HAP-1 (cell line): ENCODE measurements around the gene TMA7B.
"Not testable (repeated sequence)": the region's sequence is repeated elsewhere in the genome, so short reads cannot be mapped to it uniquely, and the experiment has no call there.

Source experiments
- DNase-seq, 2 experiments: peaks; one replicate each; pipeline ENCODE4 v3.0.0-alpha.2; 2016 to 2020; ENCODE audit warnings: low spot score in 2 of 2
- H3K27me3 ChIP-seq: fragments of 250-450 bp; sonication (Bioruptor Pico); 2 replicates; pipeline ENCODE4 v1.5.1; 2020; ENCODE audit warnings: low read depth, mild to moderate bottlenecking, moderate library complexity
- H3K36me3 ChIP-seq: fragments of 250-450 bp; sonication (Bioruptor Pico); replicated peaks from 2 replicates; pipeline ENCODE4 v1.5.1; 2020; ENCODE audit warnings: mild to moderate bottlenecking
- H3K4me1 ChIP-seq: fragments of 250-450 bp; sonication (Bioruptor Pico); 2 replicates; pipeline ENCODE4 v1.5.1; 2020; ENCODE audit warnings: mild to moderate bottlenecking
- H3K4me3 ChIP-seq: fragments of 250-450 bp; sonication (Bioruptor Pico); 2 replicates; pipeline ENCODE4 v1.5.1; 2020; ENCODE audit warnings: mild to moderate bottlenecking, moderate library complexity
- H3K9me3 ChIP-seq: fragments of 250-450 bp; sonication (Bioruptor Pico); 2 replicates; pipeline ENCODE4 v1.5.1; 2020; ENCODE audit warnings: mild to moderate bottlenecking, moderate library complexity
- in situ Hi-C: fragments of 300-500 bp; cut with MboI; formaldehyde crosslinking; loops from 3 replicates; pipeline ENCODE4 v1.14.3; 2020; ENCODE audit warnings: low sequenced_read_pairs, inconsistent platforms, mixed read lengths

TMA7B gene

DNA sequence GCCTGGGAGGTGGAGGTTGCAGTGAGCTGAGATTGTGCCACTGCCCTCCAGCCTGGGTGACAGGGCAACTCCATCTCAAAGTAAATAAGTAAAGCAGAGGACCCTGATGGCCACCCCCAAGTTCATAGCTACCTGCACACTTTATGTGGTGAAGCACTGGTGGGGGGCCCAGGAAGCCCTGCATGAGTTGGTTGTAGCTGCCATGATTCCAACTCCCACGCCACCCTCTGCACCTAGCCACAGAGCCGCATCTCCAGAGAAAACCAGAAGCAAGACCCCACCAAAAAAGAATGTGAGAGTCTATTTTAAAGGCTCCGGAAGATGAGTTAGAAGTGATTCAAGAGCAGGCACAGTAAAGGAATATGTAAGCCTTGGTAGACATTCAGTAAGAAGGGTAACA lies 20.4 kb upstream of the TMA7B start:
- Histone ChIP-seq H3K4me3 (no peak overlapping the region), H3K36me3 (no peaks in the 10 kb centered on the region), H3K4me1 (peaks cover 9% of the 10 kb centered on the region), H3K9me3 (no peaks in the 10 kb centered on the region), H3K27me3 (no peaks in the 10 kb centered on the region)
- in situ Hi-C loops: no loop called here
- no peak for DNase-seq

DNA sequence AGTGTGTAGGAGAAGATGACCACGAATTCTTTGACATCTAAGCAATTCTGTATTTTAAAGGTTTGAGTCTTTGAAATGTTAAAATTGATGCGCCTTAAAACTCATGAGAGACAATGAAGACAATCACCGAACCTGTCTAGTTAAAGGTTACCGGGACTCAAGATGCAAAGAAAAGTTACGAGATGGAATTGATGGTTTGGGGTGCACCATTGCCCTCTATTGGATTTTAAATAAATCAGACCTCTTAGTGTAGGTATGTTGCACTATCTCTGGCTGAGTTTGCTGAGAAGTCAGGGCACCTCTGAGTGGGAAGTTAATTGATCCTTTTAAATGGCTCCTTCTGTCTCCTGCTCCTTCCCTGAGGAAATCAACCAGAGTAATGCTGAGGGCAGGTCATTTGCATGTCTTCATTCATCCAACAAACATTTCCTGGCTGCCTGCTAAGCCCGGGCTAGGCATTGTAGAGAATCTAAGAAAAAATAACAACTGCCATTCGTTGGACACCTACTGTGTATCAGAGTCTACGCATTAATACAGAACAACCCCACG lies 19.4 kb upstream of the TMA7B start:
- DNase-seq: no peak
- Histone ChIP-seq H3K4me1 (peaks cover 1% of the 10 kb centered on the region), H3K9me3 (no peaks in the 10 kb centered on the region), H3K27me3 (no peaks in the 10 kb centered on the region), H3K4me3 (no peak overlapping the region), H3K36me3 (no peaks in the 10 kb centered on the region)
- in situ Hi-C loops: no loop called here

DNA sequence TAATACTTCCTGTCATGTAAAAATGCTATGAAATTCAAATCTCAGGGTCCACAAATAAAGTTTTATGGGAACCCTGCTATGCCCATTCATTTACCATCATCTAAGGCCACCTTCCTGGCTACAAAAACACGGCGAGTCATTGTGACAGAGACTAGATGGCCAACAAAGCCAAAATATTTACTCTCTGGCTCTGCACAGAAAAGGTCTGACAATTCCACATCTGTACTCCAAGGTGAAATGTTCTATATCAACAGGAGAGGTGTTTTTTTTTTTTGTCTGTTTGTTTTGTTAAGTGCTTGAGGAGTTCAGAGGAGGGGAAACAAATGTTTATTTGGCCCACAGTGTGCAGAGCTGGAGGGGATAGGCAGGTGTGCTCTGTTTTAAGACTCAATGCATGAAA lies 18.6 kb upstream of the TMA7B start:
- no peaks in the 10 kb centered on the region for H3K36me3 ChIP-seq
- H3K27me3 ChIP-seq: no peaks in the 10 kb centered on the region
- no peak for DNase-seq
- no peak overlapping the region for H3K4me3 ChIP-seq
- no peaks in the 10 kb centered on the region; the same call in 1 of the 2 replicates for H3K4me1 ChIP-seq
- in situ Hi-C loops: no loop called here
- H3K9me3 ChIP-seq: no peaks in the 10 kb centered on the region

DNA sequence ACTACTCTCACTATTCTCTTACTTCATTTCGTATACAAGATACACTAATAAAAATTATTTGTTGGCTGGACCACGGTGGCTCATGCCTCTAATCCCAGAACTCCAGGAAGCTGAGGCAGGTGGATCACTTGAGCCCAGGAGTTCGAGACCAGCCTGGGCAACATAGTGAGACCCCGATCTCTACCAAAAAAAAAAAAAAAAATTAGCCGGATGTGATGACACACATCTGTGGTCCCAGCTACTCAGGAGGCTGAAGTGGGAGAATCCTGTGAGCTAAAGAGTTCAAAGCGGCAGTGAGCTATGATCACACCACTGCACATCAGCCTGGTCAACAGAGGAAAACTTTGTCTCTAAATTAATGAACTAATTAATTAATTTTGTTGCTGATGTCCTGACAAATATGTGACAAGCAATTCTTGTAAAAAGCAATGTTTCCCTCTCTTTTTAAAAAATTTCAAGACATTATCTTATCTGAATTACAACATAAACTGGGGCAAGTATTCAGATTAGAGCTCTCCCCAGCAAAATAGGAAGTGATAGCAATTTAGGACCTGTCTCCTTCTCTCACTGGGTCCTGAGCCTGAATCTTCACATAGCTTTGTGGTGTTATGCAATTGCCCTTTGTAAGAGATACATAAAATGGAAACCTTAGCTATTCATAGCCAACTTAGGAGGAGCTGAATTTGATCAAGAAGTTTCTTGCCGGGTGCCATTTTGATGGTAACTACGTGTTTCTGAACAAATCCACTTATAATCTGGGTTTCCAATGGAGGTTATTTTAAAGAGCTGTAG lies 17.6 kb upstream of the TMA7B start:
- no peak for DNase-seq
- H3K36me3 ChIP-seq: no peaks in the 10 kb centered on the region
- no peak overlapping the region for H3K4me3 ChIP-seq
- in situ Hi-C loops: no loop called here
- H3K4me1 ChIP-seq: no peaks in the 10 kb centered on the region; the same call in 1 of the 2 replicates
- no peaks in the 10 kb centered on the region for H3K9me3 ChIP-seq
- H3K27me3 ChIP-seq: no peaks in the 10 kb centered on the region

DNA sequence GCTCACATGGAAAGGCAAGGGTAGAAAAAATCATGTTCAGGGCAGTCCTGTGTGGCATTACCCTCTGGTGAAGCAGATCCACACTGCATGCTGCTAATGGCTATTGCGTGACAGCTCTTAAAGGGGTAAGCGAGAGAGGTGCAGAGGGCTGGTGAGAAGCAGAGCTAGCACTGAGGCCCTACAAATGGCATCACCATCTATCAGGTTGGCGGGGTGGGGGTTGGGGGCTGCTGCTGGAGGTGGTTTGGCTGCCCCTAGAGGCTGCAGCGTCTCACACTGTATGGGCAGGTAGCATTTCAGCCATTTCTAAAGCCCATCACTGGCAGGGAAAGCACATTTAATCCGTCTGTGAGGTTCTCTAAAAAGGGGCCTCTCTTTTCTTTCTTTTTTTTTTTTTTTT lies 16.9 kb upstream of the TMA7B start:
- Histone ChIP-seq H3K27me3 (no peaks in the 10 kb centered on the region), H3K9me3 (no peaks in the 10 kb centered on the region), H3K4me1 (no peaks in the 10 kb centered on the region; the same call in 1 of the 2 replicates), H3K4me3 (no peak overlapping the region), H3K36me3 (no peaks in the 10 kb centered on the region)
- in situ Hi-C loops: no loop called here
- peak in 1 of 2 experiments; percentile 50 for DNase-seq

DNA sequence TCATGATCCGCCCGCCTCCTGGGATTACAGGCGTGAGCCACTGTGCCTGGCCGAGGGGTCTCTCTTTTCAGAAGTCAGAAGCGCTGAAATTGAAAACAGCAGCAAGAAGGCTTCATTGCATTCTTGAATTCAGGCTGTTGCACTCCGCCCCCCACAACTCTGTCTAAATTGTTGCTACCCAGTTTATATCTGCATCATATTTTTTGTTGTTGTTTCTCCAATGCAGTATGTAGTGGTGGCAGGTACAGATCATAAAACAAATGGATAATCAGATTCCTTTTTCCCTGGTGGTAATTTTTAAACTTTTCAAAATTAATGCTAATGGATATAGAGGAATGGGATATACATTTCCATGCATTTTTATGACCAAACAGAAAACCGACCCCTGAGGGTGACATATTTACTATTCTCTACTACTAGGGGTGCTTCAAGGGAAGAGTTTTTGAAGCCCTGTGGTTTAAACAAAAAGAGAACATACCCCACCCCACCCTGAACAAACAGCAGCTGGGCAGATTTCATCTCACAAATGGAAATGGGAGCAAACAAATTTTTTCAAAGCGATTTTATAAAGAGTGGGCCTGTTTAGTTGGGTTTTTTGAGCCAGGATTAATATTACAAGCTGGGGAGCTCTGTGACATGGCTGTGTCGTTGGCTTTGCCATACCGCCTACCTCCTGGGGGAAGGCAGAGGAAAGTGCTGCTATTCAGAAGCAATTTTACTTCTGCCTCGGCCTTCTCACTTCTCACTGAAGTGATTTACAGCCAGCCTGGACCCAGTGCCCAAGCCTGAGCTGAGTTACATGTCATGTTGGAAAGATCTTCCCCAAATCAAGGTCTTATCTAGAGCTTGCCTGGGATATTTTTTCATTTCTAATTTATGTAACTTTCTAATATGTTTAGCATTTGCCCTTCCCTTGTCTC lies 16.0 kb upstream of the TMA7B start:
- Histone ChIP-seq H3K9me3 (no peaks in the 10 kb centered on the region), H3K4me3 (no peak overlapping the region), H3K4me1 (no peaks in the 10 kb centered on the region; the same call in 1 of the 2 replicates), H3K27me3 (no peaks in the 10 kb centered on the region), H3K36me3 (no peaks in the 10 kb centered on the region)
- no peak for DNase-seq
- in situ Hi-C loops: no loop called here

DNA sequence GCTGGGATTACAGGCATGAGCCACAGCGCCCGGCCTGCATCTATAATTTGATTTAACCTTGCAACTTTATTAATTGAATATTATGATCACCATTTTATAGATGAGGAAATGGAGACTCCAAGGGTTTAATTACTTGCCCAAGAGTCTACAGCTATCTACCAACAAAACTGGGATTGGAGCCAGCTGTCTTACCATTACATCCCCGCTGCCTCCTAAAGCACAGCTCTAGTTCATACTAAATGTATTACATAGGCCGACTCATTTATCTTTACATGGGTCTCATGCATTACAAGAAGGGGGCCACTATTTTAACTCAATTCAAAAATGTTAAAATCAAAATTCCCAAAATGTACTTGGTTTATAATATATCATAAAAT lies 14.1 kb upstream of the TMA7B start:
- Histone ChIP-seq H3K27me3 (no peaks in the 10 kb centered on the region), H3K4me1 (no peaks in the 10 kb centered on the region; the same call in 1 of the 2 replicates), H3K4me3 (no peak overlapping the region), H3K9me3 (no peaks in the 10 kb centered on the region), H3K36me3 (no peaks in the 10 kb centered on the region)
- in situ Hi-C loops: no loop called here
- DNase-seq: no peak

DNA sequence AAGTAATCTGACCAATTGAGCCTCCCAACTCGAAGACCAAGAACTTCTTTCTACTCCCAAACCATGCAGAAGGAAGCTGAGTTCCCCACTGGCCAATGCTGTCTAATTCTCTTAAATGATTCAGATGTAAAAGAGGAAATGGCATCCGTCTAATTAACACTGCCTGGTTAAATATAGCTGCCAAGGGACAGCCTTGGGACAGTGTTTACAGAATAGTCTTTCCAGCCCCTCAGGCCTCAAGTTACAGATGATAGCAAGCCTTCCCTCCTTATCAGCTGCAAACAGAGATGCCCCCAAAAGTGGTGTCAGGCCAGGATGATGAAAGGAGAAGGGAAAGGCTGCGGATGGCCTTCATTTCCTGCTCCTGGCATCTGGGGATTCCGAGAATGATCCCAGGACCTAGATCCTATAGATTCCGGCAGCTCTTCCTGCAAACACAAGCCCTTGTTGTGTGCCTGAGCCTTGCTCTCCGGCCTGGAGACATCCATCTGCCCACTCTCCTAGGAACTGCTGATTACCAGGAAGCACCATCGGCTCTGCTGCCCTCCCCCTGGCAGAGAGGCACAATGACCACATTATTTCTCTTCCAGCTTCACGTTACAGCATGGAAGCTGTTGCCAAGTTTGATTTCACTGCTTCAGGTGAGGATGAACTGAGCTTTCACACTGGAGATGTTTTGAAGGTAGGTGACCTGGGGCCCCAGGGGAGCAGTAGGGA lies 13.5 kb upstream of the TMA7B start:
- in situ Hi-C loops: no loop called here
- H3K4me3 ChIP-seq: no peak overlapping the region
- H3K9me3 ChIP-seq: no peaks in the 10 kb centered on the region
- no peaks in the 10 kb centered on the region; the same call in 1 of the 2 replicates for H3K4me1 ChIP-seq
- no peaks in the 10 kb centered on the region for H3K36me3 ChIP-seq
- H3K27me3 ChIP-seq: no peaks in the 10 kb centered on the region
- no peak for DNase-seq

DNA sequence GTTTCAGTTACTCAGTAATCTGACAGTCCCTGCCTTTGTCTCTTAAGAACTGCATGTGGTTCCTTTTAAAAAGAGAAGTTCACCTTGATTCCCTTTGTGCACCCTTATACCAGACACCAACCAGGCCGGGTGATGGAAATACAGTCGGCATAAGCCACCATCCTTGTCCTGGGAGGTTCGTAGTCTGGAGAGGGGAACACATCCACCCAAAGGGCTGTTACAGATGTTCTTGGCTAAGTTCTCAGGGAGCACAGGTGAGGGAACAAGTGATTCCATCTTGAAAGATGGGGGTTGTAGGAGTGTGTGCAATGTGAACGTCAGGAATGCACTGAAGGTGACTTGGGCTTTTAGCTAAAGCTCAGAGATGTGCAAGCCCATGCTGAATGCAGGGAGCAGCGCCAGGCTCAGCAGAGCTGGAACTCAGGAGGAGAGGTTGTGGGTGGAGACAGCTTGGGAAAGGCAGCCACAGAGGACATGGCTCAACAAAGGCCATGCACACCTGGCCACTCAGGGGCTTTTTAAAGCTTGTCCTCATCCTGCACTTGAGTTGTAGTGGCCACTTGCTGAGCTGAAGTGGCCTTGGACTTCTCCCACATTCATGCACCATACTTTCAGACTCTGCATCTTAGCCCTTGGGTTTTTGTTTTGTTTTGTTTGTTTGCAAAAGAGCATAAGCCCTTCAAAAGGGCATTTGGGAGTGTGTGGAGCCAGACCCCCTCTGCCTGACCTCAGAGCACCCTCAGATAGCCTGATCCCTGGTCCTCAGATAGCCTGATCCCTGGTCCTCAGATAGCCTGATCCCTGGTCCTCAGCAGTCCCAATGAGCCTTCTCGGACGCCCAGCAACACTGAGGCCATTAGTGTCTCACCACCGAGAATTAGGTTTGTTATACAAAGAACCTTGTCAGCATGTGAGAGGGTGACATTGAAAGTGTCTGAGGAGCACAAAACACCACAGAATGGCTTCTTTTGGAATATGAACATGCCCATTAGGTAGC lies 12.7 kb upstream of the TMA7B start:
- DNase-seq: no peak
- no peaks in the 10 kb centered on the region for H3K27me3 ChIP-seq
- no peak overlapping the region for H3K4me3 ChIP-seq
- no peaks in the 10 kb centered on the region for H3K36me3 ChIP-seq
- in situ Hi-C loops: no loop called here
- H3K9me3 ChIP-seq: no peaks in the 10 kb centered on the region
- no peaks in the 10 kb centered on the region; the same call in 1 of the 2 replicates for H3K4me1 ChIP-seq

DNA sequence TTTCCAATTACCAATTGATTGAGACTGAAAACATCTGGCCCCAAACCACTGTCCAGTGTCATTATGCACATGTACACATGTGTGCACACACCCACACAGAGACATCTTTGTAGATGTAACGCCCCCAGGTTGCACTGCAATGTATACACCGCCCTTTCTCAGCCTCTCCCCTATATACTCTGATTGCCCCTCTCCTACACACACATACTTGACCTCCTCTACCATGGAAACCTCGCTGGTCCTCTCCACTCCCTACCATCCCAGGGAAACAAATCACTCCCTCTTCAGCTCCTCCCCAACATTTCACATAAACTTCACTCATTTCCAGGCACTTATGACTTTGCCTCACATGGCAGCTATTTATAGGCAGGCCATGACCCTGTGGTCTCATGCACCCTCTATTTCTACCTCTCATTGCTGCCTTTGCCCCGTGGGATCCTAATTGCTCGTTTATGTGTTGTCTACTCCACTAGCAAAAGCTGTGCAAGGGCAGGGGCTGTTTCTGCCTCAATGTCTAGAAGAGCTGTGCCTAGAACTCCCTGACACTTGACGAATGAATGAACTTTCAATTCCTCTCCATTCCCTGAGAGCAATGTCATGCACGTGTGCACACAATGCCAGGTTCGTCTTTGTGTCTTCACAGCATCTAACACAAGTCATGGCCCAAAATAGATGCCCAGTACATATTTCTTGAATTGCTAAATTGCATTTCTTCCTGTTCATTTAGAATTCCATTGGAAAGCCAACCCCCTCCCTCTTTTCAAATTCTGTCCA lies 10.0 kb upstream of the TMA7B start:
- H3K36me3 ChIP-seq: no peaks in the 10 kb centered on the region
- H3K4me1 ChIP-seq: no peaks in the 10 kb centered on the region

DNA sequence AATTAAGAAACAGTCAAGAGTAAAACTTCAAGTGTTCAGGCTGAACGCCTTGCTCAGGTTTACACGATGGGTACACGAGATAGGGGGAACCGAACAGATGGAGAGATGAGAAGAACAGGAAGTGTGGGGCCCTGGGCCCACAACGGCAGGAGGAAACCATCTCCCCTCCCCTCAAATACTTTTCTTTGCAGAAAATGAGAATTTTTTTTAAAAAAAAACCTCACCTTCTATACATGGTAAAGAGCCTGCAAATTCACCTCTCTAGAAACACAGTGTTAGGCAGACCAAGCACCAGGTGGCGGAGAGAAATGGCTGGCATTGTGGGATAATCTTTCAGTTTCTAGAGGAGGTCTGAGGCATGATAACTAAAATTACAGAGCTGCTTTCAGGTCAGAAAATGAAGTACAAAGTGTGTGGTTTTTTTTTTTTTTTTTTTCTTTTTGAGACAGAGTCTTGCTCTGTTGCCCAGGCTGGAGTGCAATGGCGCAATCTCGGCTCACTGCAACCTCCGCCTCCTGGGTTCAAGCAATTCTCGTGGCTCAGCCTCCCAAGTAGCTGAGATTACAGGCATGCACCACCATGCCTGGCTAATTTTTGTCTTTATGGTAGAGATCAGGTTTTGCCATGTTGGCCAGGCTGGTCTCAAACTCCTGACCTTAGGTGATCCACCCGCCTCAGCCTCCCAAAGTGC lies 8.4 kb upstream of the TMA7B start:
- in situ Hi-C loops, H3K4me1 ChIP-seq, H3K4me3 ChIP-seq, H3K9me3 ChIP-seq, H3K36me3 ChIP-seq, DNase-seq, H3K27me3 ChIP-seq: not testable (repeated sequence)

More for the DNA sequence above, 10.0 kb upstream of the TMA7B start:
- in situ Hi-C loops: no loop called here
- no peaks in the 10 kb centered on the region for H3K9me3 ChIP-seq
- DNase-seq: no peak
- no peaks in the 10 kb centered on the region for H3K27me3 ChIP-seq
- no peak overlapping the region for H3K4me3 ChIP-seq

DNA sequence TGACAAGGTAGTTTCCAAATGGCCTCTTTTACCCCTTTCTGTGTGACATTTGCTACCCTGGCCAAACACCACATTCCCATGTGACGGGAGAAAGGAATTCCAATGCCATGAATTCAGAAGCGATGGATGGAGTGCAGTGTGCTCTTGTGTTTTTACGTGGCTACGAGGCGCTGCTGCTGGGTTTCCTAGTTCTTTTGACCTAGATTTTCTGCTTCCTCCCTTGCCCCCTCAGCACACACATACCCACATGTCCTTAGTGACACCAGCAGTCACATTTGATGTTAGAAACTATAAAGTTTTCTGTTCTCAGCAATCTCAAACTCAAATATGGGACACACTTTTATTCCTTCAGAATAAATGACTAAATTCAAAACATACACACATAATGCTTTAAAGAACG lies 7.8 kb upstream of the TMA7B start:
- Histone ChIP-seq H3K4me1 (no peaks in the 10 kb centered on the region), H3K36me3 (no peaks in the 10 kb centered on the region), H3K9me3 (no peaks in the 10 kb centered on the region), H3K4me3 (no peak overlapping the region), H3K27me3 (no peaks in the 10 kb centered on the region)
- DNase-seq: no peak
- in situ Hi-C loops: no loop called here
